ENCODE results near the gene CPNE7.

GRCh38 chr16:89555780-89556179, 19.8 kb upstream of the CPNE7 start:
- TF ChIP-seq, protein P1, sequence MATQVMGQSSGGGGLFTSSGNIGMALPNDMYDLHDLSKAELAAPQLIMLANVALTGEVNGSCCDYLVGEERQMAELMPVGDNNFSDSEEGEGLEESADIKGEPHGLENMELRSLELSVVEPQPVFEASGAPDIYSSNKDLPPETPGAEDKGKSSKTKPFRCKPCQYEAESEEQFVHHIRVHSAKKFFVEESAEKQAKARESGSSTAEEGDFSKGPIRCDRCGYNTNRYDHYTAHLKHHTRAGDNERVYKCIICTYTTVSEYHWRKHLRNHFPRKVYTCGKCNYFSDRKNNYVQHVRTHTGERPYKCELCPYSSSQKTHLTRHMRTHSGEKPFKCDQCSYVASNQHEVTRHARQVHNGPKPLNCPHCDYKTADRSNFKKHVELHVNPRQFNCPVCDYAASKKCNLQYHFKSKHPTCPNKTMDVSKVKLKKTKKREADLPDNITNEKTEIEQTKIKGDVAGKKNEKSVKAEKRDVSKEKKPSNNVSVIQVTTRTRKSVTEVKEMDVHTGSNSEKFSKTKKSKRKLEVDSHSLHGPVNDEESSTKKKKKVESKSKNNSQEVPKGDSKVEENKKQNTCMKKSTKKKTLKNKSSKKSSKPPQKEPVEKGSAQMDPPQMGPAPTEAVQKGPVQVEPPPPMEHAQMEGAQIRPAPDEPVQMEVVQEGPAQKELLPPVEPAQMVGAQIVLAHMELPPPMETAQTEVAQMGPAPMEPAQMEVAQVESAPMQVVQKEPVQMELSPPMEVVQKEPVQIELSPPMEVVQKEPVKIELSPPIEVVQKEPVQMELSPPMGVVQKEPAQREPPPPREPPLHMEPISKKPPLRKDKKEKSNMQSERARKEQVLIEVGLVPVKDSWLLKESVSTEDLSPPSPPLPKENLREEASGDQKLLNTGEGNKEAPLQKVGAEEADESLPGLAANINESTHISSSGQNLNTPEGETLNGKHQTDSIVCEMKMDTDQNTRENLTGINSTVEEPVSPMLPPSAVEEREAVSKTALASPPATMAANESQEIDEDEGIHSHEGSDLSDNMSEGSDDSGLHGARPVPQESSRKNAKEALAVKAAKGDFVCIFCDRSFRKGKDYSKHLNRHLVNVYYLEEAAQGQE (IDR thresholded peaks at IDR 0.05; ENCODE audit: insufficient read depth in 1 of 2, low read depth in 2 of 2, low read length in 2 of 2): no peak
- no peak for TF ChIP-seq TAF1 (IDR thresholded peaks at IDR 0.05; ENCODE audit: borderline replicate concordance, insufficient read depth, low read length)
- no peak for TF ChIP-seq POLR2AphosphoS5 (IDR thresholded peaks at IDR 0.05; ENCODE audit: low read depth, low read length)

All from PFSK-1 (cell line).